Astrocyte (in vitro differentiated cells and primary cell): ENCODE measurements around the gene UBR2.

Source experiments
- CTCF ChIP-seq: IDR thresholded peaks from 2 replicates; pipeline ENCODE4 v1.5.1; 2011; ENCODE audit warnings: low read depth, mild to moderate bottlenecking, inconsistent platforms, low read length, moderate library complexity; ENCODE audit not compliant: insufficient read depth
- EZH2 ChIP-seq: IDR thresholded peaks from 2 replicates; pipeline ENCODE4 v1.6.1; 2012; ENCODE audit warnings: mild to moderate bottlenecking, low read length, inconsistent platforms; ENCODE audit not compliant: insufficient read depth

- TF ChIP-seq CTCF (no peak), EZH2 (no peak)
Observed at GRCh38 chr6:42527204-42527603, 36.6 kb upstream of the UBR2 start.
